ENCODE measurements around the gene SLC45A1.

DNA sequence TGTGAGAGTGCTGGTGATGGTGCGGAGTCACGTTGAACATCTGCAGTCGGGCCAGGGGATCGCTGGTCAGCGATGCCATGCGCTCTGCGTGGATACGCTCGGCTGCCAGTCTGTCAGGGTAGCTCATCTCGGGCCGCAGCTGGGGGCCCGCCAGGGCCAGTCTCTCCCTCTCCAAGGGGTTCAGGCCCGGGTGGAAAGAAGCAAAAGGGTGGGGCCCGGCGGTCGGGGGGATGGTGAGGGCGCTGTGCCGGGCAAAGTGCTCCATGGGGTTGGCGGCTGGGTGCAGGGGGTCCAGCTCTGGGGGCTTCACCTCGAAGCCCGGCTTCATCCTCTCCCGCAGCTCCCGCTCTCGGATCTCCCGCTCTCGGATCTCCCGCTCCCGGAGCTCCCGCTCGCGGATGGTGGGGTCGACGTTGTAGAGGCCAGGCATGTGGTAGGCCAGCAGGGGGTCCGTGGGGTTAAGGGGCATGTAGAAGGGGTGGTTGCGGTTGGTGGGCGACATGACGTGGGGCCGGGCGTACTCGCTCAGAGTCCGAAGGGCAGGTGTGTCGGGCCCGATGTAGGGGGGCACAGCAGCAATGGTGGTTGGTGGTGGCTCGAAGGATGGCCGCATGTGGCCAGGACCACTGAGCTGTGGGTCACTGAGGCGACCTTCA lies 40.5 kb downstream of the SLC45A1 start:
- TF ChIP-seq, protein P1, sequence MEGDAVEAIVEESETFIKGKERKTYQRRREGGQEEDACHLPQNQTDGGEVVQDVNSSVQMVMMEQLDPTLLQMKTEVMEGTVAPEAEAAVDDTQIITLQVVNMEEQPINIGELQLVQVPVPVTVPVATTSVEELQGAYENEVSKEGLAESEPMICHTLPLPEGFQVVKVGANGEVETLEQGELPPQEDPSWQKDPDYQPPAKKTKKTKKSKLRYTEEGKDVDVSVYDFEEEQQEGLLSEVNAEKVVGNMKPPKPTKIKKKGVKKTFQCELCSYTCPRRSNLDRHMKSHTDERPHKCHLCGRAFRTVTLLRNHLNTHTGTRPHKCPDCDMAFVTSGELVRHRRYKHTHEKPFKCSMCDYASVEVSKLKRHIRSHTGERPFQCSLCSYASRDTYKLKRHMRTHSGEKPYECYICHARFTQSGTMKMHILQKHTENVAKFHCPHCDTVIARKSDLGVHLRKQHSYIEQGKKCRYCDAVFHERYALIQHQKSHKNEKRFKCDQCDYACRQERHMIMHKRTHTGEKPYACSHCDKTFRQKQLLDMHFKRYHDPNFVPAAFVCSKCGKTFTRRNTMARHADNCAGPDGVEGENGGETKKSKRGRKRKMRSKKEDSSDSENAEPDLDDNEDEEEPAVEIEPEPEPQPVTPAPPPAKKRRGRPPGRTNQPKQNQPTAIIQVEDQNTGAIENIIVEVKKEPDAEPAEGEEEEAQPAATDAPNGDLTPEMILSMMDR (IDR thresholded peaks at IDR 0.05) = no peak
- no peak for TF ChIP-seq POLR2A (IDR thresholded peaks at IDR 0.05)
